Amygdala (tissue), 56 donors: ENCODE results near the gene POLR3GL.
A peak's percentile ranks its signal among the peaks of the same experiment; 100 is the strongest.

ENCODE experiments used
- DNase-seq, 56 donors: peaks; one replicate each; lab custom pipeline; 2025; lab: John Stamatoyannopoulos, UW

POLR3GL gene

GRCh38 chr1:145988773-145989172 lies 24.3 kb downstream of the POLR3GL start:
- no peak for DNase-seq

GRCh38 chr1:145990249-145990855 lies 25.9 kb downstream of the POLR3GL start:
- DNase-seq = no peak

- no peak for DNase-seq
These were observed 27.4 kb downstream of the POLR3GL start for GRCh38 chr1:145991735-145992412.

GRCh38 chr1:145992502-145992936 lies 28.0 kb downstream of the POLR3GL start:
- DNase-seq = no peak

- no peak for DNase-seq
These were observed 28.6 kb downstream of the POLR3GL start for GRCh38 chr1:145992958-145993617.

GRCh38 chr1:145993618-145994390 lies 29.3 kb downstream of the POLR3GL start:
- DNase-seq = no peak

GRCh38 chr1:145994391-145995120 lies 30.1 kb downstream of the POLR3GL start:
- no peak for DNase-seq

- DNase-seq = no peak
These were observed 30.8 kb downstream of the POLR3GL start for GRCh38 chr1:145995148-145995881.

- DNase-seq = peak in 3 of 56 donors; percentile 4 to 11 (median 10)
These were observed 31.5 kb downstream of the POLR3GL start for GRCh38 chr1:145995964-145996432.

- DNase-seq = peak; percentile 87 to 100 (median 98)
These were observed 32.0 kb downstream of the POLR3GL start, which contains the start of gene TXNIP for GRCh38 chr1:145996433-145997015. Gene TXNIP, minus strand, starts transcription at chr1:145996579. Its CDS starts 313 bp downstream, at chr1:145996266.

GRCh38 chr1:145997016-145997717 lies 32.7 kb downstream of the POLR3GL start:
- peak in 8 of 56 donors; percentile 25 to 72 (median 56) for DNase-seq

GRCh38 chr1:145997718-145998023 lies 33.2 kb downstream of the POLR3GL start:
- DNase-seq = peak in 1 of 56 donors; percentile 17

- DNase-seq = no peak
These were observed 35.0 kb downstream of the POLR3GL start for GRCh38 chr1:145999321-146000024.

- DNase-seq = no peak
These were observed 37.2 kb downstream of the POLR3GL start for GRCh38 chr1:146001709-146002108.

GRCh38 chr1:146007489-146008133 lies 43.1 kb downstream of the POLR3GL start:
- DNase-seq = no peak

GRCh38 chr1:146010126-146010738 lies 45.7 kb downstream of the POLR3GL start:
- DNase-seq = no peak
